K562 (cell line): Measurements from ENCODE around the gene LTBP2. TPM values are rescaled to one million over a fixed set of nuclear protein-coding genes. Genes with fewer than 3 reads are reported as not detected.

ENCODE experiments used
- SRSF9 ChIP-seq: fragments of 200-400 bp; formaldehyde crosslinking; IDR thresholded peaks from 2 replicates; pipeline ENCODE4 v1.6.1; 2017; ENCODE audit warnings: low read depth, low read length, borderline replicate concordance
- ZNF609 ChIP-seq: sonication (generic); formaldehyde crosslinking; IDR thresholded peaks from 2 replicates; pipeline ENCODE4 v1.8.1; 2023; ENCODE audit warnings: missing genetic modification reagents, mild to moderate bottlenecking, borderline replicate concordance
- polyA plus RNA-seq, 8 experiments: library from polyadenylated mRNA; depleted of rRNA in 4 of 8; stranded (reverse) in 5 of 8; unstranded in 3 of 8; fragments of >200 nt; fragmentation: Nextera tagmentation in 2 of 8; fragmentation: Illumina TruSeq in 1 of 8; extraction: Ambion mirVana in 2 of 8; extraction: Trizol in 1 of 8; gene quantifications; 2 replicates each; pipeline versions ENCODE4 v1.2.1 to v1.2.3, GENCODE V29; 2011 to 2014; ENCODE audit warnings: inconsistent platforms in 1 of 8, missing spikeins in 1 of 8
- total RNA-seq, 7 experiments: library from RNA; depleted of rRNA in 6 of 7; stranded (reverse); fragments of >200 nt in 6 of 7; fragmentation: Illumina TruSeq in 2 of 7; extraction: Trizol in 2 of 7; gene quantifications; 2 replicates each; pipeline versions ENCODE4 v1.2.1 to v1.2.3, GENCODE V29; 2011 to 2021; ENCODE audit warnings: low replicate concordance in 1 of 7
- TF ChIP-seq, protein P1 (sequence below): fragments of 250-450 bp; sonication (Bioruptor Pico); IDR thresholded peaks from 2 replicates; pipeline ENCODE4 v1.4.0; 2020; ENCODE audit warnings: mild to moderate bottlenecking, moderate library complexity, borderline replicate concordance

Gene LTBP2
- total and polyA plus RNA-seq, 9 of the 15 experiments (the other 6 are each of a cell fraction or from before 2014, with no cell fraction given): under 0.01 to 0.18 (median 0.03) TPM; not detected in 3

GRCh38 chr14:74614508-74615495 lies 2.8 kb upstream of the LTBP2 start (continued):
- TF ChIP-seq ZNF609 (CRISPR knock-in tag) (no peak), SRSF9 (no peak)
- TF ChIP-seq, protein P1, sequence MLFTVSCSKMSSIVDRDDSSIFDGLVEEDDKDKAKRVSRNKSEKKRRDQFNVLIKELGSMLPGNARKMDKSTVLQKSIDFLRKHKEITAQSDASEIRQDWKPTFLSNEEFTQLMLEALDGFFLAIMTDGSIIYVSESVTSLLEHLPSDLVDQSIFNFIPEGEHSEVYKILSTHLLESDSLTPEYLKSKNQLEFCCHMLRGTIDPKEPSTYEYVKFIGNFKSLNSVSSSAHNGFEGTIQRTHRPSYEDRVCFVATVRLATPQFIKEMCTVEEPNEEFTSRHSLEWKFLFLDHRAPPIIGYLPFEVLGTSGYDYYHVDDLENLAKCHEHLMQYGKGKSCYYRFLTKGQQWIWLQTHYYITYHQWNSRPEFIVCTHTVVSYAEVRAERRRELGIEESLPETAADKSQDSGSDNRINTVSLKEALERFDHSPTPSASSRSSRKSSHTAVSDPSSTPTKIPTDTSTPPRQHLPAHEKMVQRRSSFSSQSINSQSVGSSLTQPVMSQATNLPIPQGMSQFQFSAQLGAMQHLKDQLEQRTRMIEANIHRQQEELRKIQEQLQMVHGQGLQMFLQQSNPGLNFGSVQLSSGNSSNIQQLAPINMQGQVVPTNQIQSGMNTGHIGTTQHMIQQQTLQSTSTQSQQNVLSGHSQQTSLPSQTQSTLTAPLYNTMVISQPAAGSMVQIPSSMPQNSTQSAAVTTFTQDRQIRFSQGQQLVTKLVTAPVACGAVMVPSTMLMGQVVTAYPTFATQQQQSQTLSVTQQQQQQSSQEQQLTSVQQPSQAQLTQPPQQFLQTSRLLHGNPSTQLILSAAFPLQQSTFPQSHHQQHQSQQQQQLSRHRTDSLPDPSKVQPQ (CRISPR knock-in tag): no peak
